C4-2B (cell line): ENCODE results near the gene IFNA17.

Source experiments
- H3K27ac ChIP-seq: fragments of 450-650 bp; 2 replicates; pipeline ENCODE4 v1.5.1; 2017
- ZFX ChIP-seq: fragments of 450-650 bp; IDR thresholded peaks from 2 replicates; pipeline ENCODE4 v1.6.1; 2017
- TF ChIP-seq, protein P1 (sequence below): fragments of 450-650 bp; conservative IDR thresholded peaks from 2 replicates; pipeline ENCODE4 v1.5.1; 2017; ENCODE audit warnings: mild to moderate bottlenecking

IFNA17 gene

DNA sequence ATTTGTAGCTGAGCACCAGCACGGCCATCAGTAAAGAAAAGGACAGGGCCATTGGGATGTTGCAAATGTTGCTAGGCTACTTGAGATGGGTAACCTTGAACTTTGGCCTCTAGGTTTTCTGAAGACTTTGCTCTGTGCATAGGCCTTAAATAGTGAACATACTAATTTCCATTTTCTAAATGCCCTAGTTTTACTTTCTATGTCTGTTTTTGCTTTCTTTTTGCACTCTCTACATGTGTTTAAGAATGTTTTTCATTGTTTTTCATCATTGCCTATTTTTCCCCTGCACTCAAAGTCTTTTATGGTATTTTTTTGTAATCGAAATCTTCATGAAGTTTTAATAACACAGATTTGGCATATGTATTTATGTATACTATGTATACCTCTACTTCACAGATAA lies at the start of gene IFNA17:
IFNA17 (minus strand) TSS at position 101 of the 400 bp plus-strand sequence; CDS start at position 52, 49 bp downstream.
- TF ChIP-seq ZFX, result no peak
- TF ChIP-seq, protein P1, sequence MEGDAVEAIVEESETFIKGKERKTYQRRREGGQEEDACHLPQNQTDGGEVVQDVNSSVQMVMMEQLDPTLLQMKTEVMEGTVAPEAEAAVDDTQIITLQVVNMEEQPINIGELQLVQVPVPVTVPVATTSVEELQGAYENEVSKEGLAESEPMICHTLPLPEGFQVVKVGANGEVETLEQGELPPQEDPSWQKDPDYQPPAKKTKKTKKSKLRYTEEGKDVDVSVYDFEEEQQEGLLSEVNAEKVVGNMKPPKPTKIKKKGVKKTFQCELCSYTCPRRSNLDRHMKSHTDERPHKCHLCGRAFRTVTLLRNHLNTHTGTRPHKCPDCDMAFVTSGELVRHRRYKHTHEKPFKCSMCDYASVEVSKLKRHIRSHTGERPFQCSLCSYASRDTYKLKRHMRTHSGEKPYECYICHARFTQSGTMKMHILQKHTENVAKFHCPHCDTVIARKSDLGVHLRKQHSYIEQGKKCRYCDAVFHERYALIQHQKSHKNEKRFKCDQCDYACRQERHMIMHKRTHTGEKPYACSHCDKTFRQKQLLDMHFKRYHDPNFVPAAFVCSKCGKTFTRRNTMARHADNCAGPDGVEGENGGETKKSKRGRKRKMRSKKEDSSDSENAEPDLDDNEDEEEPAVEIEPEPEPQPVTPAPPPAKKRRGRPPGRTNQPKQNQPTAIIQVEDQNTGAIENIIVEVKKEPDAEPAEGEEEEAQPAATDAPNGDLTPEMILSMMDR, result no peak
- H3K27ac ChIP-seq, result no peak within 1 kb of the TSS

DNA sequence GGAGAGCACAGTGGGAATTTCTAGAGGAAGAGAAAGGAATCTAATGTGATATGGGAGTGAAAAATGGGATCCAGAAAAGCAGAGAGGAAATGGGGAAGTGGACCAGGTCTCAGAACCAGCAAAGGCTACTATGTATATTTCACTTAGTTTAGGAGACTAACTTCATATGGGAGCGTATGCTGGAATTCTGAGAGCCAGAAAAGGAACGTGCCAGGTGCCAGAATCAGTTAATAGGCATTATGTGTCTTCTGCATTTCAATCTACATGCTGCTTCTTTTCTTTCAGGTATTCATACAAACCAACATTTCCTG lies 40.3 kb upstream of the IFNA17 start:
- TF ChIP-seq ZFX, result no peak
- TF ChIP-seq, protein P1, result no peak
- no peak overlapping the region for H3K27ac ChIP-seq

DNA sequence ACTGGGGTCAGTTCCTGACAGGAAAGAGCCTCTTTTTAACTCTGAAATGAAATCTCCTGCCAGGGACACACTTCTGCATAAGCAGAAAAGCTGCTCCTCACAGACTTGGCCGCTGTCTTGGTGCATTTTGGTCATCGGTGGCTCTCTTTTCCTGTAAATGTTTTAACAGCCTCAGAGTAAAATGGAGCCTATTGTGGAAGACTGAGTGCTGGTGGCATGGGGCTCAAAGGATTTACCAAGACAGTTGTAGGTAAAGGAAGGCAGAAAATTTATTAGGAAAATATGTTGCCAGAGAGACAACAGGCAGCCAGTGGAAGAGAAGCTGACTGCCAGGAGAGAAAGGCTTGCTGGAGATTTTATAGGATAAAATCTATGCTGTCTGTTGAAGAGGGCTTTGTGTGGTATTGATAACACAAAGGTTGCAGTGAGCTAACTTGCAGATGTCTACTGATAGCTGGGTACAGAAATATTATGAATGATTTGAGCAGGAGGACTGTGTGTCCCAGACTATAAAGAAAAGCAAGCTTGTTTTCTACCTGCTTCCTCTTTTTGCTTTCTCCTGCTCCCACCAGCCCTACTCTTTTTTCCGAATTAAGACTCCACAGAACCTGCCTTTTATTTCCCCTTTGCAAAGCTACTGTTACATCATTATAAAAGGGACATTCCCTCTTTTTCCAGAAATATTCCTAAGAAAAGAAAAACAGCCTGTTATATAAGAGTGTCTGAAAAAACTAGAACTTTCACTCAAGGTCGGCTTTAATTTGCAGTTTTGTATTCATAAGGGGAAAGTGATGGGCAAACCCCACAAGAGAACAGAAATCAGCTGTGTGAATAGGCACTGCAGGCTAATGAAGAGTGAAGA lies 39.7 kb upstream of the IFNA17 start:
- H3K27ac ChIP-seq, result no peak overlapping the region
- TF ChIP-seq, protein P1, result no peak
- TF ChIP-seq ZFX, result no peak

DNA sequence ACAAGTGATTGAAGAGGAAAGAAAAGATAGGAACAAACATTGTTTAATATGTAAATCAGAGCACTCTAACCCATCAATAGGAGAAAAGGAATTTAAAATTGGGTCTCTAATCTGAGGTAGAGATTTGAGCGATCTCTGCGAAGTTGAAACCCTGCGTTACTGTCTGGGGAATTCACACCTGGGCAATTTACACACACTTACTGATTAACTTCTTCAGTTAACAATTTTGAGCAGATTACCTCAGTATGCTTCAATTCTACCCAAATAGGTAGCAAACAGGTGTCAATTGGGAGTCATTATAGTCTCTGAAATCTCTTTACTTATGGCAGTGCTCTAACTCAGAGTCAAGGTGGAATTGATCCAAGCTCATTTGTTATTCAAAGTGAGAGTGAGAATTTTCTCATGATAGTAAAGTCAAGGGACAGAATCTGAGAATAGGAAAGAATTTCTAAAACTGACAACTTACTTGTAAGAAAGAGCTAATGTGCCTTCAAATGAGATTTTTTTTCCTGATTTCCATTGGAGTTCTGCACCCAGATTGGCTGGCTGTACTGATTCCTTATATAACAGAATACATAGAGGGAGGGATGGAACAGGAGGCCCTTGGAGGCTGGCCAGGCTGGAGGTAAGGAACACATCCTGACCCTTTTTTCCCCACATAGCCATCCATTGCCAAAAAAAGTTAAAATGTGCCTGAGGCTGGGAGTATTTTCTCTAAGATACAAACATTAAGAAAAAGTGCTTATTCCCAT lies 38.9 kb upstream of the IFNA17 start:
- H3K27ac ChIP-seq, result no peak overlapping the region
- no peak for TF ChIP-seq ZFX
- TF ChIP-seq, protein P1, result no peak

DNA sequence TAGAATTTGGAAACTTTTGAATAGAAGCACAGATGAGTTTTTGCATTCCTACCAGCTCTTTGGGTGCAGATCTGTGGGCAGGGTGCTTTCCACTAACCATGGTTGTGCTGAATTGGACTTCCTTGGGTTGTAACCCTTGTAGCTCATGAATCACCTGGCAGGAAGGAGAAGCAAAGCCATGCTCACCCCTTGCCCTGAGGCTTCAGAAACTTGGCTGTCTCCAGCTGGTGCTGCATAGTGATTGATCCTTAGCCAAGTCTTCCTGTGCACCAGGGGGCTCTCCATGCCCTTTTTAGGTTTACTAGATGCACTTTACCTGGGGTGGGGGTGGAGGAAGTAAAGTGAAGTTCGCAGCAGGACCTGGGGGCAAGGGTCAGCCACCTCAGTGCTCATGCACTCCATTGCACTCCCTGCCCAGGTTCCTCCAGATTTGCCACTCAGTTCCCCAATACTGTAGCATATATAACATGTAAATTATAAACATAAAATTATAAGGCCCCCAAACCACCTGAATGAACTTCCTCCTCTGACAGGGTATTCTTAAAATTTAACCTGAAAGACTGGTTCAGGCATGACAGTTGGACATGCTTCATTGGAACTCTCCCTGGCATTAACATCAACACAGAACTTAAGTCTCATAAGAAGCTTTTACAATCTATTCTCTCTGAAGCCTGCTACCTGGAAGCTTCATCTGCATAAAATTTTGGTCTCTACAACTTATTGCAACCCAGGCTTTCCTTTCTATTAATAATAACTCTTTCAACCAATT lies 37.6 kb upstream of the IFNA17 start:
- no peak overlapping the region for H3K27ac ChIP-seq
- no peak for TF ChIP-seq ZFX
- TF ChIP-seq, protein P1, result no peak

DNA sequence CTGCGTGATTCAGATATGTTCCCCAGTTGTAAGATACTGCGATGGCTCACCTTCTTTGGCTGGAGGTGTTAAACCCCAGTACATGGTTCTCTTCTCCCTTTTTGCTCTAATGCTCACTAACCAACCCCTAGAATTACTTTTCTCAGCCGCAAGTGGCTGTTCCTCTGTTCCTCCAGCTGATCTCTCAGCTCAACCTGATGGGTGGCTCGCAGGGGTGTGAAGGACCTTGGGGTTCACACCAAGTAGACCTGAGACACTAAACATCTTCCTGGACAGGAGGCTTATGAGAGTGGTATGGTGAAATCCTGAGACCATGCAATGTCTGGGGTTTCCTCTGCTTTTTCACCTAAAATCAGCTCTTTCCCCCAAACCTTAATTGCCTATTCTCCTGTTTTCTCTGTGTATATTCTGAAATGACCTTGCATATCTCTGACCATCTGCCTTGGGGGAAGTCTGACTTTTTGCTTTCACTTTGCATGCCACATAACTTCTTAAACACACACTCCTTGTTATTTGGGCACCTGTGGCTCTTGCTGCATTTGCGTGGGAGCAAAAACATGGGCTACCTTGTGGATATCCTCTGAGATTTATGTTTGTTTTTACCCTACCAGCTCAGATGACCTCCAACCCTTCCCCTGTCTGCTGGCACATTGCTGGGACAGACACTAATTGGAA lies 27.7 kb upstream of the IFNA17 start:
- no peak for TF ChIP-seq ZFX
- TF ChIP-seq, protein P1, result no peak
- no peak overlapping the region for H3K27ac ChIP-seq
